Esophagus squamous epithelium (tissue), 5 donors: ENCODE data around the gene CTNNA2. TPM values are rescaled to one million over a fixed set of nuclear protein-coding genes. Genes with fewer than 3 reads are reported as not detected.

Source experiments
- DNase-seq: peaks from one replicate; lab custom pipeline; 2025; lab: John Stamatoyannopoulos, UW
- H3K27ac ChIP-seq, 4 donors: fragments of 200-600 bp; sonication (generic); one replicate each; pipeline ENCODE4 v1.5.1; 2016 to 2019; ENCODE audit warnings: mild to moderate bottlenecking in 1 of 4
- H3K27me3 ChIP-seq, 4 donors: fragments of 200-600 bp; sonication (generic); 1 replicate in 3 of 4; 2 replicates in 1 of 4; pipeline versions ENCODE4 v1.5.1 to v1.6.0; 2017 to 2021; ENCODE audit warnings: antibody characterized with exemption in 1 of 4
- H3K36me3 ChIP-seq, 3 donors: fragments of 200-600 bp; sonication (generic); one replicate each; pipeline ENCODE4 v1.5.1; 2016 to 2019
- H3K4me1 ChIP-seq, 3 donors: fragments of 200-600 bp; sonication (generic); one replicate each; pipeline ENCODE4 v1.5.1; 2017 to 2019
- H3K4me3 ChIP-seq, 4 donors: fragments of 200-600 bp; sonication (generic); 1 replicate in 3 of 4; 2 replicates in 1 of 4; pipeline ENCODE4 v1.5.1; 2016 to 2019; ENCODE audit warnings: mild to moderate bottlenecking in 2 of 4, moderate library complexity in 1 of 4
- H3K9me3 ChIP-seq, 3 donors: fragments of 200-600 bp; sonication (generic); one replicate each; pipeline ENCODE4 v1.5.1; 2016 to 2019
- POLR2A ChIP-seq, 4 donors: fragments of 450-650 bp; IDR thresholded peaks; one replicate each; pipeline ENCODE4 v1.6.1; 2017; ENCODE audit warnings: antibody characterized with exemption in 4 of 4, mild to moderate bottlenecking in 4 of 4, moderate library complexity in 3 of 4
- WGBS, 2 donors: methylation state at CpG; one replicate each; pipeline ENCODE4 v1.1.5; 2018; 5-methylcytosine and 5-hydroxymethylcytosine counted together
- intact Hi-C: fragments of 100-400 bp; cut with DNase I; formaldehyde crosslinking; loops from one replicate; pipeline ENCODE4 v1.15.0; 2022
- total RNA-seq, 4 donors: library from RNA; depleted of rRNA; stranded (reverse); fragments of >200 nt; gene quantifications; one replicate each; pipeline ENCODE4 v1.1.0, GENCODE V29; 2016
- TF ChIP-seq, protein P1 (sequence below), 6 experiments: fragments of 450-650 bp in 4 of 6; fragments of 200-600 bp in 2 of 6; sonication (generic) in 2 of 6; IDR thresholded peaks; one replicate each; pipeline ENCODE4 v1.5.1; 2016 to 2019; ENCODE audit warnings: antibody characterized with exemption in 6 of 6, mild to moderate bottlenecking in 4 of 6, moderate library complexity in 4 of 6
- donor health status: DM: yes; HTN: yes; CAD: no.

The CTNNA2 gene
- total RNA-seq, 4 donors from 2014 or later = not detected

GRCh38 chr2:79723830-79724229 is 211.0 kb downstream of the CTNNA2 start:
- H3K27ac ChIP-seq = no peak overlapping the region
- TF ChIP-seq, protein P1, sequence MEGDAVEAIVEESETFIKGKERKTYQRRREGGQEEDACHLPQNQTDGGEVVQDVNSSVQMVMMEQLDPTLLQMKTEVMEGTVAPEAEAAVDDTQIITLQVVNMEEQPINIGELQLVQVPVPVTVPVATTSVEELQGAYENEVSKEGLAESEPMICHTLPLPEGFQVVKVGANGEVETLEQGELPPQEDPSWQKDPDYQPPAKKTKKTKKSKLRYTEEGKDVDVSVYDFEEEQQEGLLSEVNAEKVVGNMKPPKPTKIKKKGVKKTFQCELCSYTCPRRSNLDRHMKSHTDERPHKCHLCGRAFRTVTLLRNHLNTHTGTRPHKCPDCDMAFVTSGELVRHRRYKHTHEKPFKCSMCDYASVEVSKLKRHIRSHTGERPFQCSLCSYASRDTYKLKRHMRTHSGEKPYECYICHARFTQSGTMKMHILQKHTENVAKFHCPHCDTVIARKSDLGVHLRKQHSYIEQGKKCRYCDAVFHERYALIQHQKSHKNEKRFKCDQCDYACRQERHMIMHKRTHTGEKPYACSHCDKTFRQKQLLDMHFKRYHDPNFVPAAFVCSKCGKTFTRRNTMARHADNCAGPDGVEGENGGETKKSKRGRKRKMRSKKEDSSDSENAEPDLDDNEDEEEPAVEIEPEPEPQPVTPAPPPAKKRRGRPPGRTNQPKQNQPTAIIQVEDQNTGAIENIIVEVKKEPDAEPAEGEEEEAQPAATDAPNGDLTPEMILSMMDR (IDR thresholded peaks at IDR 0.05) = no peak
- no peak for TF ChIP-seq POLR2A (IDR thresholded peaks at IDR 0.05)
- H3K36me3 ChIP-seq = no peaks in the 10 kb centered on the region
- no peak for DNase-seq
- no peak overlapping the region for H3K4me3 ChIP-seq
- 56 to 60% methylated on average over 2 of the region's 2 CpGs for WGBS, 2 donors
- H3K27me3 ChIP-seq = no peaks in the 10 kb centered on the region
- intact Hi-C loops = no loop called here
- H3K4me1 ChIP-seq = no peaks in the 10 kb centered on the region
- peaks cover 0 to 11% (median 0%) of the 10 kb centered on the region in 3 donors for H3K9me3 ChIP-seq

GRCh38 chr2:79729532-79729931 is 216.7 kb downstream of the CTNNA2 start:
- intact Hi-C loops = no loop called here
- Histone ChIP-seq H3K4me1 (no peaks in the 10 kb centered on the region), H3K27me3 (no peaks in the 10 kb centered on the region), H3K9me3 (no peaks in the 10 kb centered on the region), H3K4me3 (no peak overlapping the region), H3K27ac (no peak overlapping the region), H3K36me3 (no peaks in the 10 kb centered on the region)
- TF ChIP-seq POLR2A (IDR thresholded peaks at IDR 0.05) = no peak
- TF ChIP-seq, protein P1 (IDR thresholded peaks at IDR 0.05) = no peak
- 50 to 62% methylated on average over 1 of the region's 1 CpG for WGBS, 2 donors
- DNase-seq = no peak

DNA sequence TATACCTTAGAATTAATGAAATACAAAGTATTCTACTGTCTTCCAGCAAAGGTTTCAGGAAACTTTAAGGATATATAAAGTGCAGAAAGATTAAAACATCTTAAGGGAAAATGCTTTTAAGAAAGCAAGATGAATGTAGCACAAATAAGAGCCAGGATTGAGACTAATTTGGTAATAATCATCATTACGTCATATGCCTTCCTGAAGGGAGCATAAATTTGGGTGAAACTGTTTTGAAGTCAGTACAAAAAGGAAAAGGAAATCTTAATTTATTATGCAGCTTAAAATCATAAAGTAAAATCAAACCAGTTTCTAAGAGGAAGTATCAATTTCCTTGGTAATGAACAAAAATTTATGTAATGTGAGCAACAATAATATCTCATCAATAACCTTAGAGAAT is 221.7 kb downstream of the CTNNA2 start:
- TF ChIP-seq, protein P1 (IDR thresholded peaks at IDR 0.05) = no peak
- no peak for TF ChIP-seq POLR2A (IDR thresholded peaks at IDR 0.05)
- WGBS, 2 donors = 66 to 77% methylated on average over 1 of the region's 1 CpG
- no peaks in the 10 kb centered on the region for H3K4me1 ChIP-seq
- no peak overlapping the region for H3K4me3 ChIP-seq
- no peaks in the 10 kb centered on the region for H3K27me3 ChIP-seq
- DNase-seq = no peak
- intact Hi-C loops = no loop called here
- no peak overlapping the region for H3K27ac ChIP-seq
- H3K9me3 ChIP-seq = no peaks in the 10 kb centered on the region
- H3K36me3 ChIP-seq = no peaks in the 10 kb centered on the region

- no peak for DNase-seq
- WGBS, 2 donors = 69 to 75% methylated on average over 6 of the region's 6 CpGs
- Histone ChIP-seq H3K27me3 (no peaks in the 10 kb centered on the region), H3K27ac (no peak overlapping the region), H3K9me3 (no peaks in the 10 kb centered on the region), H3K4me3 (no peak overlapping the region), H3K4me1 (no peaks in the 10 kb centered on the region), H3K36me3 (no peaks in the 10 kb centered on the region)
- intact Hi-C loops = no loop called here
- TF ChIP-seq POLR2A (IDR thresholded peaks at IDR 0.05) = no peak
- TF ChIP-seq, protein P1 (IDR thresholded peaks at IDR 0.05) = no peak
These were observed 228.1 kb downstream of the CTNNA2 start for GRCh38 chr2:79740879-79741443.

DNA sequence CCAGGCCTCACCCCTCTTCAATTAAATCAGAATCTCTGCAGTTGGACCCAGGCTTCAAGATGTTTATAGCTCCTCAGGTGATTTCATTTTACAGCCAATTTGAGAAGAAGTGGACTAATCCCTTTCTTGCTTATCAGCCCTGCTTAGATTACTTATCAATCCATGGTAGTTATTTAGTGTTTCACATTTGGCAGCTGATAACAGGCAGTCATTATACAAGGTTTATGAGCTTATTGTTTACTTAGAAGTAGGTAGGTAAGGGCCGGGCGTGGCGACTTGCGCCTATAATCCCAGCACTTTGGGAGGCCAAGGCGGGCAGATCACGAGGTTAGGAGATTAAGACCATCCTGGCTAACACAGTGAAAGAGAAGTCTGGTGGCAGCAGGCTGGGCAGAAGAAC is 237.5 kb downstream of the CTNNA2 start:
- H3K27ac ChIP-seq = no peak overlapping the region
- WGBS, 2 donors = 83 to 91% methylated on average over 4 to 6 of the region's 6 CpGs
- intact Hi-C loops = no loop called here

More for the DNA sequence above, 237.5 kb downstream of the CTNNA2 start:
- Histone ChIP-seq H3K36me3 (no peaks in the 10 kb centered on the region), H3K27me3 (no peaks in the 10 kb centered on the region), H3K4me1 (no peaks in the 10 kb centered on the region), H3K9me3 (peaks cover 0 to 4% (median 0%) of the 10 kb centered on the region in 3 donors), H3K4me3 (no peak overlapping the region)
- TF ChIP-seq, protein P1 (IDR thresholded peaks at IDR 0.05) = no peak
- TF ChIP-seq POLR2A (IDR thresholded peaks at IDR 0.05) = no peak
- no peak for DNase-seq
